Adrenal gland (tissue), 5 donors: ENCODE data around the gene PHACTR3.

Experiments used
- CTCF ChIP-seq, 6 experiments: fragments of 450-650 bp in 4 of 6; fragments of 200-600 bp in 2 of 6; sonication (generic) in 1 of 6; IDR thresholded peaks; 1 replicate in 5 of 6; 2 replicates in 1 of 6; pipeline versions ENCODE4 v1.5.1 to v1.8.0; 2016 to 2021; ENCODE audit warnings: antibody characterized with exemption in 6 of 6, mild to moderate bottlenecking in 2 of 6, moderate library complexity in 1 of 6
- POLR2A ChIP-seq, 2 donors: fragments of 450-650 bp; IDR thresholded peaks; one replicate each; pipeline ENCODE4 v1.6.1; 2017; ENCODE audit warnings: antibody characterized with exemption in 2 of 2, mild to moderate bottlenecking in 2 of 2, moderate library complexity in 1 of 2
- donor health status: DM: no; HTN: no; CAD: no.

DNA sequence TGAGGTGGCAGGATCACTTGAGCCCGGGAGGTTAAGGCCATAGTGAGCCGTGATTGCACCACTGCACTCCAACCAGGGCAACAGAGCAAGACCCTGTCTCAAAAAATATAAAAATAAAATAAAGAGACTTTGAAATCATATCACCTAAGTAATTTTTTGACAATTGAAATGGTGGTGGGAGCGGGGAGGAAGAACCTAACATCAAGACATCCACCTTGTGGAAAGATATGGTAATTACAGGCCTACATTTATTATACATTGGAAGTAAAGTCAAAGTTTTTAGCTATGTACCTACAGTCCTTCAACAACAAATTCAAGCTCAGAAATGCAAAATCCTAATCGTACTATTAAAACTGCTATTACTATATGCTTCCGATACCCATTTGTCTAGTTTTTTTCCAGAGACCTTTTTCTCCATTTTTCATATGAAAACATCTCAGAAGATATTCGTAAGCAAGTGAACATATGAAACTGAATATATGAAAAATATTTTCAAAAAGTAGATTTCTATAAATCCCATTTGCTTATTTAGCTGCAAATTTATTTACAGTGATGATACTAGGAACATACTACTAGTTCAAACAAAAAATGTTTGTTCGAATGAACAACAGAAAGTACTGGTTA, 245.8 kb downstream of the PHACTR3 start:
- TF ChIP-seq CTCF (IDR thresholded peaks at IDR 0.05), result peak; percentile 47 to 76 (median 58)
- no peak for TF ChIP-seq POLR2A (IDR thresholded peaks at IDR 0.05)
